SU-DHL-6 (cell line): ENCODE data around the gene UBQLNL.

Experiments
- H2AFZ ChIP-seq: fragments of 200-600 bp; sonication (generic); 2 replicates; pipeline ENCODE4 v1.6.1; 2014; ENCODE audit warnings: low read depth, mild to moderate bottlenecking, moderate library complexity, mixed read lengths, antibody characterized with exemption, low read length; ENCODE audit not compliant: severe bottlenecking
- H3F3A ChIP-seq: fragments of 200-600 bp; shearing (Covaris generic); 2 replicates; pipeline ENCODE4 v1.6.0; 2016; ENCODE audit warnings: antibody characterized with exemption, mild to moderate bottlenecking; ENCODE audit not compliant: insufficient read depth
- H3K27ac ChIP-seq: fragments of 200-600 bp; sonication (generic); 2 replicates; pipeline ENCODE4 v1.5.1; 2016; ENCODE audit warnings: low read depth, mild to moderate bottlenecking, low read length, moderate library complexity, mixed read lengths
- H3K27me3 ChIP-seq: fragments of 200-600 bp; sonication (generic), shearing (Covaris generic); 2 replicates; pipeline ENCODE4 v1.6.0; 2014; ENCODE audit warnings: mild to moderate bottlenecking, low read length
- H3K36me3 ChIP-seq: fragments of 200-600 bp; sonication (generic); 2 replicates; pipeline ENCODE4 v1.6.1; 2014; ENCODE audit warnings: mild to moderate bottlenecking, low read length, mixed read lengths
- H3K4me2 ChIP-seq: fragments of 300-600, 200-600 bp; shearing (Covaris generic), sonication (generic); 2 replicates; pipeline ENCODE4 v1.6.0; 2014; ENCODE audit warnings: low read length, low read depth, mild to moderate bottlenecking; ENCODE audit not compliant: poor library complexity, severe bottlenecking
- H3K4me3 ChIP-seq: fragments of 200-600 bp; sonication (generic); 2 replicates; pipeline ENCODE4 v1.5.1; 2014; ENCODE audit warnings: antibody characterized with exemption, low read length, mild to moderate bottlenecking, mixed read lengths; ENCODE audit not compliant: insufficient read depth, poor library complexity, severe bottlenecking
- H3K79me2 ChIP-seq: fragments of 200-600 bp; sonication (generic); 2 replicates; pipeline ENCODE4 v1.6.1; 2014; ENCODE audit warnings: mild to moderate bottlenecking, low read length, moderate library complexity; ENCODE audit not compliant: insufficient read depth
- H3K9ac ChIP-seq: fragments of 200-600 bp; sonication (generic); 2 replicates; pipeline ENCODE4 v1.7.0; 2014; ENCODE audit warnings: mild to moderate bottlenecking, low read length
- H3K9me2 ChIP-seq: fragments of 200-600 bp; sonication (generic); replicated peaks from 2 replicates; pipeline ENCODE4 v1.6.1; 2014; ENCODE audit warnings: low read length; ENCODE audit not compliant: insufficient read depth
- H3K9me3 ChIP-seq: fragments of 200-600 bp; sonication (generic); 2 replicates; pipeline ENCODE4 v1.6.1; 2014; ENCODE audit warnings: low read length, mixed read lengths; ENCODE audit not compliant: insufficient read depth
- H4K20me1 ChIP-seq: fragments of 200-600 bp; sonication (generic); 2 replicates; pipeline ENCODE4 v1.6.1; 2014; ENCODE audit warnings: low read depth, mild to moderate bottlenecking, antibody characterized with exemption, low read length, moderate library complexity, mixed read lengths
- EZH2phosphoT487 ChIP-seq: fragments of 200-600 bp; sonication (generic), shearing (Covaris generic); conservative IDR thresholded peaks from 2 replicates; pipeline ENCODE4 v1.6.1; 2018; ENCODE audit warnings: mild to moderate bottlenecking, antibody characterized with exemption, low read length, moderate library complexity, mixed read lengths
- TF ChIP-seq, protein P1 (sequence below): fragments of 200-600 bp; sonication (generic); IDR thresholded peaks from one replicate; pipeline ENCODE4 v1.5.1; 2017; ENCODE audit warnings: antibody characterized with exemption, mild to moderate bottlenecking, low read length, moderate library complexity; ENCODE audit not compliant: insufficient read depth, poor library complexity, severe bottlenecking

Gene UBQLNL

DNA sequence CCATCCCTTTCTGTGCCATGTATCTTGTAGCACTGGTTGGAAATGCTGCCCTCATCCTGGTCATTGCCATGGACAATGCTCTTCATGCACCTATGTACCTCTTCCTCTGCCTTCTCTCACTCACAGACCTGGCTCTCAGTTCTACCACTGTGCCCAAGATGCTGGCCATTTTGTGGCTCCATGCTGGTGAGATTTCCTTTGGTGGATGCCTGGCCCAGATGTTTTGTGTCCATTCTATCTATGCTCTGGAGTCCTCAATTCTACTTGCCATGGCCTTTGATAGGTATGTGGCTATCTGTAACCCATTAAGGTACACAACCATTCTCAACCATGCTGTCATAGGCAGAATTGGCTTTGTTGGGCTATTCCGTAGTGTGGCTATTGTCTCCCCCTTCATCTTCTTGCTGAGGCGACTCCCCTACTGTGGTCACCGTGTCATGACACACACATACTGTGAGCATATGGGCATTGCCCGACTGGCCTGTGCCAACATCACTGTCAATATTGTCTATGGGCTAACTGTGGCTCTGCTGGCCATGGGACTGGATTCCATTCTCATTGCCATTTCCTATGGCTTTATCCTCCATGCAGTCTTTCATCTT, 27.6 kb downstream of the UBQLNL start:
- no peaks in the 10 kb centered on the region for H3F3A ChIP-seq
- H3K4me2 ChIP-seq, result no peak overlapping the region
- no peaks in the 10 kb centered on the region for H4K20me1 ChIP-seq
- H3K4me3 ChIP-seq, result no peak overlapping the region
- no peaks in the 10 kb centered on the region for H3K79me2 ChIP-seq
- H3K27ac ChIP-seq, result no peak overlapping the region
- H3K9ac ChIP-seq, result no peak overlapping the region
- no peak overlapping the region for H2AFZ ChIP-seq
- TF ChIP-seq, protein P1, sequence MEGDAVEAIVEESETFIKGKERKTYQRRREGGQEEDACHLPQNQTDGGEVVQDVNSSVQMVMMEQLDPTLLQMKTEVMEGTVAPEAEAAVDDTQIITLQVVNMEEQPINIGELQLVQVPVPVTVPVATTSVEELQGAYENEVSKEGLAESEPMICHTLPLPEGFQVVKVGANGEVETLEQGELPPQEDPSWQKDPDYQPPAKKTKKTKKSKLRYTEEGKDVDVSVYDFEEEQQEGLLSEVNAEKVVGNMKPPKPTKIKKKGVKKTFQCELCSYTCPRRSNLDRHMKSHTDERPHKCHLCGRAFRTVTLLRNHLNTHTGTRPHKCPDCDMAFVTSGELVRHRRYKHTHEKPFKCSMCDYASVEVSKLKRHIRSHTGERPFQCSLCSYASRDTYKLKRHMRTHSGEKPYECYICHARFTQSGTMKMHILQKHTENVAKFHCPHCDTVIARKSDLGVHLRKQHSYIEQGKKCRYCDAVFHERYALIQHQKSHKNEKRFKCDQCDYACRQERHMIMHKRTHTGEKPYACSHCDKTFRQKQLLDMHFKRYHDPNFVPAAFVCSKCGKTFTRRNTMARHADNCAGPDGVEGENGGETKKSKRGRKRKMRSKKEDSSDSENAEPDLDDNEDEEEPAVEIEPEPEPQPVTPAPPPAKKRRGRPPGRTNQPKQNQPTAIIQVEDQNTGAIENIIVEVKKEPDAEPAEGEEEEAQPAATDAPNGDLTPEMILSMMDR, result no peak
- no peak for TF ChIP-seq EZH2phosphoT487
- no peaks in the 10 kb centered on the region for H3K27me3 ChIP-seq
- no peaks in the 10 kb centered on the region for H3K9me3 ChIP-seq
- no peaks in the 10 kb centered on the region for H3K9me2 ChIP-seq
- H3K36me3 ChIP-seq, result no peaks in the 10 kb centered on the region

DNA sequence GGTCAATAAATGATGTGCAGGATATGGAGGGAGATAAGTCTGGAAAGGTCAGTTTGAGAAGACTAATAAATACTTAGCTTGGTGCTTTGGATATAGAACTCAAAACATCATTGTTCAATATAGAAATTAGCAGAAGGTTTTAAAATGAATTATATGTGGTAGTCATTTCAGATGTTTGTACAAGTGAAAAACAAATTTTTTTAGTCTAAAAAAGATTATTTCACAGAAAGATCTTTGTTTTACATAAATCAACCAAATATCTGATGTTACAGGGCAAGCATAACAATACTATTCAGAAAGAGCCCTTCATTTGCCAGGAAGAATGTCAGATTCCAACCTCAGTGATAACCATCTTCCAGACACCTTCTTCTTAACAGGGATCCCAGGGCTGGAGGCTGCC, 28.1 kb downstream of the UBQLNL start, which contains the start of gene OR52D1:
Gene OR52D1 (plus strand): TSS at position 301 of the 400 bp plus-strand sequence. CDS start 22 bp downstream, at position 323.
- H3K9me2 ChIP-seq, result no peaks in the 10 kb centered on the region
- H2AFZ ChIP-seq, result no peak within 1 kb of the TSS
- H3K9ac ChIP-seq, result no peak within 1 kb of the TSS
- H3K4me3 ChIP-seq, result no peak within 1 kb of the TSS
- no peaks in the 10 kb centered on the region for H3K27me3 ChIP-seq
- no peak for TF ChIP-seq EZH2phosphoT487
- TF ChIP-seq, protein P1, result no peak
- no peaks in the 10 kb centered on the region for H3K79me2 ChIP-seq
- no peak within 1 kb of the TSS for H3K27ac ChIP-seq
- no peak within 1 kb of the TSS for H3K4me2 ChIP-seq
- no peaks in the 10 kb centered on the region for H4K20me1 ChIP-seq
- no peaks in the 10 kb centered on the region for H3K36me3 ChIP-seq
- no peaks in the 10 kb centered on the region for H3F3A ChIP-seq
- H3K9me3 ChIP-seq, result no peaks in the 10 kb centered on the region

DNA sequence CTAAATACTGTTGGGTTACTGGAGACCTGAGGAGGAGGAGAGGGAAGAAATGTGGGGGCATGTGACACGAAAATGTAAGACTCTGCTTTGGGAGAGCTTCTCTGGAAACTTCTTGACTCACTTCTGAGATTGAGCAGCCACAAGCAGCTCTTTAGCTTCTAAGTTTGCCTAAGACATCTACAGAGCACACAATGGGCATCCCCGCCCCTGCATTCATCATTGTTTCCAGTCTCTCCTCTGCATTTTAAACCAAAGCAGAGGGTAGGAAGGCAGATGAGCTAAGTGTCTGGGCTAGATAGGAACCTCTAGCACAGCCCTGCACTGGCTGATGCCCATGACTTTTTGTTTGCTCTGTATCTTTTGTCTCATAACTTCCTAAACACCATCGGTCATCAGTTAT, 30.1 kb downstream of the UBQLNL start:
- Histone ChIP-seq H3K36me3 (no peaks in the 10 kb centered on the region), H3K9ac (no peak overlapping the region), H4K20me1 (no peaks in the 10 kb centered on the region), H3K4me3 (no peak overlapping the region), H3K79me2 (no peaks in the 10 kb centered on the region), H3K27me3 (no peaks in the 10 kb centered on the region), H3F3A (no peaks in the 10 kb centered on the region), H3K27ac (no peak overlapping the region), H3K4me2 (no peak overlapping the region), H2AFZ (no peak overlapping the region), H3K9me3 (no peaks in the 10 kb centered on the region), H3K9me2 (no peaks in the 10 kb centered on the region)
- TF ChIP-seq EZH2phosphoT487, result no peak
- TF ChIP-seq, protein P1, result no peak
